Right renal pelvis (tissue), 4 donors: ENCODE data around the gene NDUFS3. TPM values are rescaled to one million over a fixed set of nuclear protein-coding genes. Genes with fewer than 3 reads are reported as not detected.

Experiments
- DNase-seq, 4 donors: peaks; one replicate each; pipeline ENCODE4 v3.0.0-alpha.2; 2013; ENCODE audit warnings: low read depth in 4 of 4, low spot score in 3 of 4, missing footprints in 1 of 4
- polyA plus RNA-seq, 4 donors: library from polyadenylated mRNA; unstranded; fragments of 120-200 nt; gene quantifications; one replicate each; pipeline ENCODE4 v1.2.1, GENCODE V29; 2013; ENCODE audit not compliant: insufficient read length in 4 of 4

Gene NDUFS3
- polyA plus RNA-seq, 4 donors: 146 to 149 (median 148) TPM

- no peak for DNase-seq
Observed at GRCh38 chr11:47589118-47589517, 10.2 kb downstream of the NDUFS3 start.

DNA sequence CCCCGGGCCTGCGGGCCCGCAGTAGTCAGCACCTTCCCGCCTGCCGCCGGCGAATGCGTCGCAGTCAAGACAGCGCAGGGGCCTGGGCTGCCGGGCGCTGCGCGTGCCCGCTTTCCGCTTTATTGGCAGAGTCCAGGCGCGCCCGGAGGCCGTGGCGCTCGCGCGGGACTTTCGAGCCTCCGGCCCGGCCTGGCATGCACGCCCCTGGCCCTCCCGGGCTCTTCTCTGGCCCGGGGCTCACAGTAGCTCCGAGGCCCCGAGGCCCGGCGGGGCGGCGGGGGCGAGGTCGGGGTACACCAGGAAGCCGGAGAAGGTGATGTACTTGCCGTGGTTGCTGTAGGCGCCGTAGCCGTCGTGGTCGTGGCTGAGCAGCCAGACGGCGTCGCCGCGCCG is 10.7 kb downstream of the NDUFS3 start:
- no peak for DNase-seq

- DNase-seq: peak in 1 of 4 donors; percentile 75
Observed at GRCh38 chr11:47589977-47590861, 11.3 kb downstream of the NDUFS3 start.

- no peak for DNase-seq
Observed at GRCh38 chr11:47591764-47592163, 12.9 kb downstream of the NDUFS3 start.

DNA sequence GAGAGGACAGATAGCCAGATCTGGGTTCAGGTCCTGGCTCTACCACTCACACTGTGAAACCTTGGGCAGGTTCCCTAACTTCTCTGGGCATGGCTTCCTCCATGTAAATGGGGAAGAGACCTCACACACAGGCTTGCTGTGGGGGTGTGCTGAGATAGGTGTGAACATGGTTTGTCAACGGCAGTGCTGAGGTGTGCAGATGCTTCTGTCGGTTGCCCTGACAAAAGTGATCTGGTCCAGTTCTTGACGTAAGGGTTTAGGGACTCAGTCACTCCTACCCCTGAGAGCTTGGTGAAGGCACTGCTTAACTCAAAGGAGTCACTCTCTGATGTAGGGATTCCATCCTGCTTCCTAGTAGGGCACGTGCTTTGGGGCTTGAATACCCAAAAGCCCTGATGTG is 13.4 kb downstream of the NDUFS3 start:
- DNase-seq: no peak

DNA sequence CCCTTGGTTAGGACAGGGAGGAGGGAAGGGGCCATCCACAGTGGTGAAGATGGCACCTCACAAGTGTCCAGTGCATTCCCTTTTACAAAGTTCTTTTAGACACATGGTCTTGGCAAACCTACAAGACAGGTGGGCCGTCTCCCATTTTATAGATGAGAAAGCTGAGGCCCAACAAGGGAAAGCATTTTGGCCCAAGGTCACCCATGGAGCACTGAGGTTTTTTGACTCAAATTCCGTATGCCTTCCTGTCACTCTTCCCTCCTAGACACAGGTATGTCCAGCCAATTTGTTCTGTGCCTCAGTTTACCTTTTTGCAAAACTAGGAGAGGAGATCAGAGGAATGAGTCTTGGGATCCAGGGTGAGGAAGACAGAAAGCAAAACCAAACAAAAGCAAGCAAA is 14.1 kb downstream of the NDUFS3 start:
- no peak for DNase-seq

- no peak for DNase-seq
Observed at GRCh38 chr11:47593492-47593933, 14.6 kb downstream of the NDUFS3 start.

GRCh38 chr11:47593934-47594855 is 15.3 kb downstream of the NDUFS3 start, which contains the start of gene C1QTNF4:
TSS of gene C1QTNF4 (minus strand) at chr11:47594411. CDS start at chr11:47590810, 3,601 bp downstream.
- DNase-seq: no peak

GRCh38 chr11:47595029-47595428 is 16.2 kb downstream of the NDUFS3 start:
- no peak for DNase-seq

DNA sequence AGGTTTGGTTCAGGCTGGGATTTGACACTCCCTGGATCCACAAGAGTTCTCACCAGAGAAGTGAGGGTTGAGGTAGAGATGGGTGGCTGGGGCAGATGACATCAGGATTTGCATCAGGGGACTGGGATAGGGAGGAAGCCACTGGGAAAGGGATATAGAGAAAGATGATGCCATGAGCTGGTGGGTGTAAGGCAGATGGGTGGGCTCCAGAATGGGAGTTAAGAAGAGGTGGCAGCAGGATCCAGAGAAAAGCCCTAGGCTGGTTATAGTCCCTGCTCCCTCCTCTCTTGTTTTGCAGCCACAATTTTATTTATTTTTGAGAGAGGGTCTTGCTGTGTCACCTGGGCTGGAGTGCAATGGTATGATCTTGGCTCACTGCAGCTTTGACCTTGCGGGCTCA is 17.1 kb downstream of the NDUFS3 start:
- no peak for DNase-seq

DNA sequence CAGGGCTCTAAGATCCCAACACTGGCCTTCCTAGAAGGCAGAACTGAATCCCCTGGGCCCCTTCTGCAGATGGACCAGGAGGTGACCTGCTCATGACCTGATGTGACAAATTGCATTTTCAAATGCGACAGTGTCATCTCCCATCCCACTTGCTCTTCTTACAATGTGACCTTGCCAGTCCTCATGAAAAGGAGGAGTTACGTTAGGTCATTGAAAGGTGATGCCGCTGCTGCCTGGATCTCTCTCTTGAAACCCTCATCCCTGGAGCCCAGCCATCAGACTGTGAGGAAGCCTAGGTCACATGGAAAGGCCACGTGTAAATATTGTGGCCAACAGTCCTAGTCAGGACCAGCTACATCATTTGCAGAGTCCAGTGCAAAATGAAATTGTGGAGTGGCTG is 21.0 kb downstream of the NDUFS3 start:
- DNase-seq: no peak

DNA sequence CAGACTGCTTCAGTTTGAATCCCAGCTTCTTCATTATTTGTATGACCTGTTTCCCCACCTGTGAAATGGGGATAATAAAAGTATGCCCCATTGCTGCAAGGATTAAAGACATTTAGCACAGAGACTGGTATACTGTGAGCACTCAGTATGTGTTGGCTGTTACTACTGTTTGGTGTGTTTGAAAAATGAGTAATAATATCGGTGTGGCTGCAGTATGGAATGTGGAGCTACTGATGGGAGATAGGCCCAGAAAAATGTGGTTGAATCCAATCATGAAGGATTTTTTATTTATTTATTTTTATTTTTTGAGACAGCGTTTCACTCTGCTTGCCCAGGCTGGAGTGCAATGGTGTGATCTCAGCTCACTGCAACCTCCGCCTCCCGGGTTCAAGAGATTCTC is 24.4 kb downstream of the NDUFS3 start:
- DNase-seq: no peak

- DNase-seq: no peak
Observed at GRCh38 chr11:47605921-47606320, 27.0 kb downstream of the NDUFS3 start.

DNA sequence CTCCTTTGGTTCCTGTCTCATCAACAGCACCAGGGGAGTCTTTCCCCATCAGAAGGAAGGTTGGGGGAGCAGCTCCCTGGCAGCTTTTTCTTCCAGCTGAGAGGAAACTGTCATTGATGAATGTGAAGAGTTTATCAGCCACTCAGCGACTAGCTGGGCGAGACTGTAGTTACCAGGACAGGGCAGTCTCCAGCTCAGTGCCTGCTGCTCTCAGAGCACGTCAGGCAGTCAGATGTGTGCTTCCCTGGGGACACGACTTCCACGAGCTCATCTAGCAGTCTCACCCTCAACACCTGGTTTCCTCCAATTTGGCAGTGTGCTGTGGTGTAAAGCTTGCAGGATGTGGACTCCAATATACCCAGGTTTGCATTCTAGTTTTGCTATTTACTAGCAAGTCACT is 27.9 kb downstream of the NDUFS3 start:
- no peak for DNase-seq

- DNase-seq: no peak
Observed at GRCh38 chr11:47607380-47607779, 28.5 kb downstream of the NDUFS3 start.

DNA sequence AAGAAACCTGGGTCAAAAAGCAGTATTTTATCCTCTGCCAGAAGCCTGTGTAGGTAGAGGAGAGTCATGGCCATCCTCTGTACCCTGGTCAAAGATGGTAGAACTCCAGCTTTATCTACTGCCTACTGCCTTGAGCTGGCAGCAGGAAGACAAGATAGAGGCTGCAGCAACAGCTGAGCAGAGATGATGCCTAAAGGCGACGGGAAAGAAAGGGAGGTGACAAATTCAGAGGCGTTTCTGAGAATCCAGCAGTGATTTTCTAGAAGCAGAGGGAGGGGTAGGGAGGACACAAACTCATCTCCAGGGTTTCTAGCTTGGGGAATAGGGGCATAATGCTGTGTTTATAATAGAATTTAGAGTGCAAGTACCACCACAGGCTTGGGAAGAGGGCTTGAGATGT is 30.8 kb downstream of the NDUFS3 start:
- no peak for DNase-seq

- DNase-seq: no peak
Observed at GRCh38 chr11:47611348-47611794, 32.5 kb downstream of the NDUFS3 start.

DNA sequence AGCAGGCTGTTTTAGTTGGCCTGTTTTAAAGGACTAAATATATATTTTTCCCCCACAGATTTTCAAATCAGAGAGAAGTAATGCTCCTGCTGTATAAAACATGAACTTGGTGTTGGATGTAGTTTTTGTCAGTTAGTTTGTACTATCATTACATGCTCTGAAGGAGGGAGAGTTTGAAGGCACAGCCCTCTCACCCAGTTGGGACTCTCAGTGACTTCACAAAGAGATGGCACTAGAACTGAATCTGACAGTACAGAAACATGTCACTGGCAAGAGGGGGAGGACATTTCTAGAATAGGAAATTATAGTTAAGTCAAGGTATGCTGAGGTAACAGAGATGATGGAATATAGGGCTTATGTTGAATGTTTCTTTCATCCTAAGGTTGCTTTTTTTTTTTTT is 36.4 kb downstream of the NDUFS3 start:
- DNase-seq: no peak

DNA sequence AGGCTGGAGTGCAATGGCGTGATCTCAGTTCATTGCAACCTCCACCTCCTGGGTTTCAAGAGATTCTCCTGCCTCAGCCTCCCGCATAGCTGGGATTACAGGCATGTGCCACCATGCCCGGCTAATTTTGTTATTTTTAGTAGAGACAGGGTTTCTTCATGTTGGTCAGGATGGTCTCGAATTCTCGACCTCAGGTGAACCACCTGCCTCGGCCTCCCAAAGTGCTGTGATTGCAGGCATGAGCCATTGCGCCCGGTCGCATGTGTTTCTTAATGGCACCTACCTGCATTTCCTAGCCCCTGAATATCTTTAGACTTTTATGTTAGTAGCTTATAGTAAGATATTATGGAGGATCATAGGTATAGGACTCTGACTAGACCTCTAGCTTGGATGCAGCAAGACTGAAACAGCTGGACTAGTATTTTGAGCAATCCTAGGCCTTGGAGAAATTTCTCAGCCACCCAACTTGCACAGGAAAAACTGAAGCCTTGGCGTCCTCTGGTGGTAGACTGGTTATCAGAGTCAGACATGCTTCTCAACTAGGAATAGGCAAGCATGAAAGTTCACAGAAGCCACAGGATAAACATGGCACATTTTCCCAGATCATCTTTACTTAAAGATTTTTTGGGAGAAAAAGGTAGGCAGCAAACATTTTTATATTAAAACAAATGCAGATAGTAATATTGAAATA is 38.0 kb downstream of the NDUFS3 start:
- peak in 1 of 4 donors; percentile 47 for DNase-seq

DNA sequence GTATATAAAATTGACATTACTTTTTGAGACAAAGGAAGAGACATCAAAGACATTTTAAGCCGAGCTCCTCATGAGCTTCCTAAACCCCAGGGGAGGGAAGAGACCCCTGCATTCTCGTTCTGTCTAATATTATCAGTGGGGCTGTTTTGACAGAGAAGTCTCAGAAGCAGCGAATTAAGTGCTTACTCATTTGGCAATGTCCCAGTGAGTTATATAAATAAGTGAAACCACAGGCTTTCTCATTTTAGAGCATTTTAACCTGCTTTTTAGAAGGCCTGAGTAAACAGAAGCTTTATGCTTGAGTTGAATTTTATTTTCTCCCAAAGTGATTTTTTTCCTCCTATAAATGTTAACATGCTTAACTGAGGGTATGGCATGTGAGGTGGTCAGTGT is 38.5 kb downstream of the NDUFS3 start:
- DNase-seq: no peak
